Caco-2 (cell line): ENCODE measurements around the gene MAGED2. TPM values are rescaled to one million over a fixed set of nuclear protein-coding genes. Genes with fewer than 3 reads are reported as not detected.
"Not testable (repeated sequence)": the region's sequence is repeated elsewhere in the genome, so short reads cannot be mapped to it uniquely, and the experiment has no call there.

ENCODE experiments used
- BruUV-seq: library from RNA; stranded (reverse); fragments of 400-500 nt; replicated peaks from 2 replicates; lab custom pipeline; 2021; lab: Mats Ljungman, UMichigan
- CTCF ChIA-PET: fragments of 300-600 bp; sonication (Branson Sonifier 250); formaldehyde crosslinking; loops from one replicate; lab custom pipeline; 2022; ENCODE audit warnings: antibody characterized with exemption; lab: Charles Lee
- POLR2A ChIA-PET: fragments of 300-600 bp; sonication (Branson Sonifier 250); formaldehyde crosslinking; loops from one replicate; lab custom pipeline; 2022; ENCODE audit warnings: antibody characterized with exemption; lab: Charles Lee
- DNase-seq, 2 experiments: peaks; one replicate each; pipeline versions ENCODE4 v3.0.0 to v3.0.0-alpha.2; 2020 to 2022
- H3K27me3 ChIP-seq: replicated peaks from 2 replicates; pipeline ENCODE4 v1.6.0; 2011; ENCODE audit warnings: low read length; ENCODE audit not compliant: control insufficient read depth, insufficient read depth
- H3K36me3 ChIP-seq: 2 replicates; pipeline ENCODE4 v1.5.1; 2011; ENCODE audit warnings: low read length; ENCODE audit not compliant: control insufficient read depth, insufficient read depth
- H3K4me1 ChIP-seq: fragments of 250-450 bp; sonication (Bioruptor Pico); 2 replicates; pipeline ENCODE4 v1.5.1; 2020; ENCODE audit warnings: mild to moderate bottlenecking
- H3K4me3 ChIP-seq: 2 replicates; pipeline ENCODE4 v1.5.1; 2011; ENCODE audit warnings: low read depth, mild to moderate bottlenecking, control low read depth, low read length
- H3K9me3 ChIP-seq: fragments of 250-450 bp; sonication (Bioruptor Pico); 2 replicates; pipeline ENCODE4 v1.5.1; 2020; ENCODE audit warnings: mild to moderate bottlenecking, moderate library complexity
- H3K27ac Mint-ChIP-seq: one replicate; pipeline ENCODE4 v1.8.0; 2022; ENCODE audit warnings: mixed read lengths; ENCODE audit not compliant: unreplicated experiment
- H3K27me3 Mint-ChIP-seq: one replicate; pipeline ENCODE4 v1.8.0; 2022; ENCODE audit warnings: mixed read lengths; ENCODE audit not compliant: insufficient read depth, unreplicated experiment
- H3K36me3 Mint-ChIP-seq: one replicate; pipeline ENCODE4 v1.8.0; 2022; ENCODE audit warnings: mild to moderate bottlenecking, mixed read lengths; ENCODE audit not compliant: insufficient read depth, unreplicated experiment
- H3K4me1 Mint-ChIP-seq: one replicate; pipeline ENCODE4 v1.8.0; 2022; ENCODE audit warnings: low read depth, mixed read lengths; ENCODE audit not compliant: unreplicated experiment
- H3K4me3 Mint-ChIP-seq: one replicate; pipeline ENCODE4 v1.8.0; 2022; ENCODE audit warnings: mild to moderate bottlenecking, moderate library complexity, mixed read lengths; ENCODE audit not compliant: unreplicated experiment
- H3K9me3 Mint-ChIP-seq: one replicate; pipeline ENCODE4 v1.8.0; 2022; ENCODE audit warnings: mixed read lengths; ENCODE audit not compliant: unreplicated experiment
- CTCF ChIP-seq, 2 experiments: fragments of 200-600 bp in 1 of 2; IDR thresholded peaks; 1 replicate in 1 of 2; 2 replicates in 1 of 2; pipeline versions ENCODE4 v1.5.1 to v1.8.0; 2011 to 2022; ENCODE audit warnings: antibody characterized with exemption in 1 of 2, control low read depth in 1 of 2, inconsistent platforms in 1 of 2, low read depth in 1 of 2, low read length in 1 of 2, mild to moderate bottlenecking in 1 of 2, moderate library complexity in 1 of 2; ENCODE audit not compliant: insufficient read depth in 1 of 2, severe bottlenecking in 1 of 2, unreplicated experiment in 1 of 2
- intact Hi-C: fragments of 100-400 bp; cut with micrococcal nuclease; formaldehyde crosslinking; loops from one replicate; pipeline ENCODE4 v1.10.0; 2022; ENCODE audit not compliant: unreplicated experiment
- total RNA-seq: library from RNA; stranded (reverse); gene quantifications from 2 replicates; pipeline ENCODE4 v1.2.3, GENCODE V29; 2022

The MAGED2 gene
- total RNA-seq, 1 experiment from 2014 or later, result 103 TPM

- no peak overlapping the region for H3K27ac Mint-ChIP-seq
These were observed 18.3 kb downstream of the MAGED2 start for GRCh38 chrX:54825716-54826438.

GRCh38 chrX:54826598-54826997 lies 19.1 kb downstream of the MAGED2 start:
- intact Hi-C loops, result no loop called here
- no TSS peak for BruUV-seq
- ChIA-PET POLR2A (no interaction called here), CTCF (no interaction called here)
- no peaks in the 10 kb centered on the region for H3K4me1 Mint-ChIP-seq
- Histone ChIP-seq H3K4me3 (no peak overlapping the region), H3K27me3 (no peaks in the 10 kb centered on the region), H3K4me1 (no peaks in the 10 kb centered on the region), H3K9me3 (no peaks in the 10 kb centered on the region), H3K36me3 (no peaks in the 10 kb centered on the region)
- H3K4me3 Mint-ChIP-seq, result no peak overlapping the region
- H3K36me3 Mint-ChIP-seq, result no peaks in the 10 kb centered on the region
- peaks cover 2% of the 10 kb centered on the region for H3K27me3 Mint-ChIP-seq
- no peaks in the 10 kb centered on the region for H3K9me3 Mint-ChIP-seq
- TF ChIP-seq CTCF (IDR thresholded peaks at IDR 0.05; ENCODE audit: insufficient read depth in 1 of 2, low read depth in 1 of 2, low read length in 1 of 2, severe bottlenecking in 1 of 2, unreplicated experiment in 1 of 2), result no peak
- no peak overlapping the region for H3K27ac Mint-ChIP-seq
- DNase-seq, result no peak

More at GRCh38 chrX:54825716-54826438, 18.3 kb downstream of the MAGED2 start:
- H3K4me1 Mint-ChIP-seq, result no peaks in the 10 kb centered on the region
- ChIA-PET CTCF (no interaction called here), POLR2A (no interaction called here)
- no peaks in the 10 kb centered on the region for H3K27me3 Mint-ChIP-seq
- H3K4me3 Mint-ChIP-seq, result no peak overlapping the region
- H3K9me3 Mint-ChIP-seq, result no peaks in the 10 kb centered on the region
- Histone ChIP-seq H3K27me3 (no peaks in the 10 kb centered on the region), H3K4me1 (no peaks in the 10 kb centered on the region), H3K9me3 (no peaks in the 10 kb centered on the region), H3K4me3 (no peak overlapping the region), H3K36me3 (no peaks in the 10 kb centered on the region)
- H3K36me3 Mint-ChIP-seq, result no peaks in the 10 kb centered on the region
- intact Hi-C loops, result no loop called here
- no TSS peak for BruUV-seq
- DNase-seq, result no peak
- TF ChIP-seq CTCF (IDR thresholded peaks at IDR 0.05; ENCODE audit: insufficient read depth in 1 of 2, low read depth in 1 of 2, low read length in 1 of 2, severe bottlenecking in 1 of 2, unreplicated experiment in 1 of 2), result no peak

- H3K4me1 Mint-ChIP-seq, result no peaks in the 10 kb centered on the region
- no peak for TF ChIP-seq CTCF (IDR thresholded peaks at IDR 0.05; ENCODE audit: insufficient read depth in 1 of 2, low read depth in 1 of 2, low read length in 1 of 2, severe bottlenecking in 1 of 2, unreplicated experiment in 1 of 2)
- no peak for DNase-seq
- no peak overlapping the region for H3K4me3 Mint-ChIP-seq
- no peak overlapping the region for H3K4me3 ChIP-seq
- H3K36me3 ChIP-seq, result no peaks in the 10 kb centered on the region
- intact Hi-C loops, result no loop called here
- ChIA-PET POLR2A (no interaction called here), CTCF (no interaction called here)
- no peaks in the 10 kb centered on the region for H3K27me3 ChIP-seq
- no peaks in the 10 kb centered on the region for H3K4me1 ChIP-seq
- H3K27me3 Mint-ChIP-seq, result peaks cover 12% of the 10 kb centered on the region
- no TSS peak for BruUV-seq
- no peaks in the 10 kb centered on the region for H3K36me3 Mint-ChIP-seq
- H3K27ac Mint-ChIP-seq, result no peak overlapping the region
- H3K9me3 ChIP-seq, result no peaks in the 10 kb centered on the region
- no peaks in the 10 kb centered on the region for H3K9me3 Mint-ChIP-seq
These were observed 31.0 kb downstream of the MAGED2 start for GRCh38 chrX:54838583-54838982.

GRCh38 chrX:54841184-54841874 lies 33.8 kb downstream of the MAGED2 start:
- H3K27me3 ChIP-seq, DNase-seq, H3K4me1 Mint-ChIP-seq, H3K4me3 Mint-ChIP-seq, H3K9me3 Mint-ChIP-seq, POLR2A ChIA-PET, H3K27me3 Mint-ChIP-seq, H3K4me1 ChIP-seq, BruUV-seq, H3K36me3 ChIP-seq, H3K27ac Mint-ChIP-seq, CTCF ChIA-PET, H3K4me3 ChIP-seq, H3K9me3 ChIP-seq, intact Hi-C loops, H3K36me3 Mint-ChIP-seq: not testable (repeated sequence)
